ENCODE measurements around the gene RPS6KB2. TPM values are rescaled to one million over a fixed set of nuclear protein-coding genes. Genes with fewer than 3 reads are reported as not detected.

Gene RPS6KB2
- total RNA-seq, 4 donors from 2014 or later = 27.4 to 45.0 (median 30.7) TPM

- DNase-seq (ENCODE audit: low spot score) = no peak
- no peak for TF ChIP-seq CTCF (IDR thresholded peaks at IDR 0.05)
- peak; percentile 4 for ATAC-seq (ENCODE audit: low FRiP score)
Observed at GRCh38 chr11:67392183-67392715, 36.0 kb upstream of the RPS6KB2 start.

- no peak for DNase-seq (ENCODE audit: low spot score)
- no peak for TF ChIP-seq CTCF (IDR thresholded peaks at IDR 0.05)
- ATAC-seq (ENCODE audit: low FRiP score) = no peak
Observed at GRCh38 chr11:67393437-67393836, 34.9 kb upstream of the RPS6KB2 start.

- no peak for ATAC-seq (ENCODE audit: low FRiP score)
- TF ChIP-seq CTCF (IDR thresholded peaks at IDR 0.05) = no peak
- DNase-seq (ENCODE audit: low spot score) = no peak
Observed at GRCh38 chr11:67393990-67394389, 34.3 kb upstream of the RPS6KB2 start.

GRCh38 chr11:67395555-67396258, 32.6 kb upstream of the RPS6KB2 start:
- DNase-seq (ENCODE audit: low spot score) (no peak), ATAC-seq (ENCODE audit: low FRiP score) (no peak)
- no peak for TF ChIP-seq CTCF (IDR thresholded peaks at IDR 0.05)

- DNase-seq (ENCODE audit: low spot score) (no peak), ATAC-seq (ENCODE audit: low FRiP score) (no peak)
- TF ChIP-seq CTCF (IDR thresholded peaks at IDR 0.05) = no peak
Observed at GRCh38 chr11:67396259-67396581, 32.1 kb upstream of the RPS6KB2 start.

- no peak for DNase-seq (ENCODE audit: low spot score)
- ATAC-seq (ENCODE audit: low FRiP score) = no peak
Observed at GRCh38 chr11:67396587-67397389, 31.5 kb upstream of the RPS6KB2 start.

More at GRCh38 chr11:67396587-67397389, 31.5 kb upstream of the RPS6KB2 start:
- no peak for TF ChIP-seq CTCF (IDR thresholded peaks at IDR 0.05)
